Panc1 (cell line): ENCODE data around the gene CERKL. TPM values are rescaled to one million over a fixed set of nuclear protein-coding genes. Genes with fewer than 3 reads are reported as not detected.

Source experiments
- ATAC-seq: fragments of 200-7000 bp; cut with Tn5 transposase; 2 replicates; pipeline ENCODE4 v1.9.1; 2020; ENCODE audit warnings: mild to moderate bottlenecking, moderate library complexity
- BruUV-seq: library from RNA; stranded (reverse); fragments of 400-500 nt; replicated peaks from 2 replicates; lab custom pipeline; 2021; lab: Mats Ljungman, UMichigan
- CTCF ChIA-PET: fragments of 300-600 bp; sonication (Branson Sonifier 250); formaldehyde crosslinking; loops from one replicate; lab custom pipeline; 2022; ENCODE audit warnings: antibody characterized with exemption; lab: Charles Lee
- POLR2A ChIA-PET: fragments of 300-600 bp; sonication (Branson Sonifier 250); formaldehyde crosslinking; loops from one replicate; lab custom pipeline; 2022; ENCODE audit warnings: antibody characterized with exemption; lab: Charles Lee
- DNase-seq: peaks from one replicate; pipeline ENCODE4 v3.0.0-alpha.2; 2010; ENCODE audit warnings: low read depth, low spot score
- H3K27ac ChIP-seq: 2 replicates; pipeline ENCODE4 v1.5.1; 2011; ENCODE audit warnings: mild to moderate bottlenecking, low read length, inconsistent platforms
- H3K27me3 ChIP-seq: fragments of 200-500 bp; sonication (Bioruptor generic); 2 replicates; pipeline ENCODE4 v1.6.0; 2014; ENCODE audit warnings: low read length, inconsistent platforms; ENCODE audit not compliant: control insufficient read depth, insufficient read depth
- H3K36me3 ChIP-seq: fragments of 200-500 bp; sonication (Bioruptor generic); 2 replicates; pipeline ENCODE4 v1.5.1; 2014; ENCODE audit warnings: inconsistent platforms, mild to moderate bottlenecking, low read length, moderate library complexity; ENCODE audit not compliant: control insufficient read depth, insufficient read depth
- H3K4me1 ChIP-seq: 2 replicates; pipeline ENCODE4 v1.5.1; 2011; ENCODE audit warnings: inconsistent platforms, mild to moderate bottlenecking, low read length, moderate library complexity; ENCODE audit not compliant: control insufficient read depth, insufficient read depth
- H3K4me3 ChIP-seq, 2 experiments: 2 replicates each; pipeline ENCODE4 v1.5.1; 2011 to 2012; ENCODE audit warnings: low read depth in 2 of 2, low read length in 2 of 2, mild to moderate bottlenecking in 2 of 2, inconsistent platforms in 1 of 2, moderate library complexity in 1 of 2
- H3K9me3 ChIP-seq: fragments of 200-500 bp; sonication (Bioruptor generic); 2 replicates; pipeline ENCODE4 v1.5.1; 2014; ENCODE audit warnings: low read depth, mild to moderate bottlenecking, inconsistent platforms, low read length, moderate library complexity; ENCODE audit not compliant: control insufficient read depth, insufficient read depth
- CTCF ChIP-seq: fragments of 450-650 bp; IDR thresholded peaks from 2 replicates; pipeline ENCODE4 v1.5.1; 2017; ENCODE audit warnings: mild to moderate bottlenecking
- POLR2AphosphoS5 ChIP-seq: IDR thresholded peaks from 2 replicates; pipeline ENCODE4 v1.6.1; 2012; ENCODE audit warnings: mild to moderate bottlenecking, low read depth, low read length, moderate library complexity
- REST ChIP-seq, 2 experiments: IDR thresholded peaks; 2 replicates each; pipeline ENCODE4 v1.6.1; 2011 to 2012; ENCODE audit warnings: low read depth in 2 of 2, control low read depth in 1 of 2, low read length in 1 of 2, mild to moderate bottlenecking in 1 of 2, moderate library complexity in 1 of 2; ENCODE audit not compliant: insufficient read depth in 1 of 2
- SIN3A ChIP-seq: IDR thresholded peaks from 2 replicates; pipeline ENCODE4 v1.6.1; 2012; ENCODE audit warnings: low read depth, mild to moderate bottlenecking, low read length, moderate library complexity, borderline replicate concordance; ENCODE audit not compliant: insufficient read depth
- TCF7L2 ChIP-seq: IDR thresholded peaks from 2 replicates; pipeline ENCODE4 v1.6.1; 2011; ENCODE audit warnings: mild to moderate bottlenecking, low read depth, low read length, inconsistent platforms
- in situ Hi-C: cut with HindIII; loops from 2 replicates; pipeline ENCODE4 v1.10.0; 2016; ENCODE audit warnings: low sequenced_read_pairs, low pct_unique_long_range_greater_than_20kb
- intact Hi-C: fragments of 100-400 bp; cut with micrococcal nuclease; formaldehyde crosslinking; loops from one replicate; pipeline ENCODE4 v1.10.0; 2022; ENCODE audit not compliant: unreplicated experiment
- total RNA-seq: library from RNA; stranded (reverse); gene quantifications from one replicate; pipeline ENCODE4 v1.2.1, GENCODE V29; 2021; ENCODE audit not compliant: unreplicated experiment

CERKL gene
- total RNA-seq, 1 experiment from 2014 or later, result 0.87 TPM

- in situ Hi-C loops (no loop called here), intact Hi-C loops (no loop called here)
- Histone ChIP-seq H3K27me3 (peaks cover 6% of the 10 kb centered on the region; the same call in 1 of the 2 replicates), H3K4me1 (no peaks in the 10 kb centered on the region), H3K4me3 (no peak overlapping the region), H3K27ac (no peak overlapping the region), H3K9me3 (no peaks in the 10 kb centered on the region), H3K36me3 (no peaks in the 10 kb centered on the region)
- TF ChIP-seq TCF7L2 (no peak), CTCF (no peak), SIN3A (no peak), REST (IDR thresholded peaks at IDR 0.05; ENCODE audit: insufficient read depth in 1 of 2, low read depth in 2 of 2, low read length in 1 of 2) (no peak)
- BruUV-seq, result no TSS peak
- DNase-seq, result no peak
- ChIA-PET POLR2A (no interaction called here), CTCF (interaction anchor here (1.2 kb wide), 1 partner anchor 29 kb away, joined by 3 read pairs; no protein-coding TSS in a partner anchor)
- ATAC-seq, result no peak
Measured at GRCh38 chr2:181686576-181687185, 29.8 kb upstream of the CERKL start.

GRCh38 chr2:181685150-181685688 is 28.3 kb upstream of the CERKL start:
- DNase-seq (no peak), ATAC-seq (no peak)
- ChIA-PET CTCF (interaction anchor here (0.7 kb wide), 1 partner anchor 288 kb away, joined by 19 read pairs; no protein-coding TSS in a partner anchor), POLR2A (interaction anchor here (0.7 kb wide), 1 partner anchor 214 kb away, joined by 23 read pairs; no protein-coding TSS in a partner anchor)
- Histone ChIP-seq H3K4me1 (no peaks in the 10 kb centered on the region), H3K4me3 (no peak overlapping the region), H3K36me3 (no peaks in the 10 kb centered on the region), H3K27ac (no peak overlapping the region), H3K9me3 (no peaks in the 10 kb centered on the region), H3K27me3 (peaks cover 8% of the 10 kb centered on the region)
- no peak for TF ChIP-seq POLR2AphosphoS5
- peak; percentile 82 to 86 for TF ChIP-seq REST (IDR thresholded peaks at IDR 0.05; ENCODE audit: insufficient read depth in 1 of 2, low read depth in 2 of 2, low read length in 1 of 2)
- intact Hi-C loops (no loop called here), in situ Hi-C loops (no loop called here)
- no TSS peak for BruUV-seq
